ENCODE results near the gene FAM151B. TPM values are rescaled to one million over a fixed set of nuclear protein-coding genes. Genes with fewer than 3 reads are reported as not detected.

The FAM151B gene
- total RNA-seq, 1 experiment from 2014 or later, result 0.72 TPM

DNA sequence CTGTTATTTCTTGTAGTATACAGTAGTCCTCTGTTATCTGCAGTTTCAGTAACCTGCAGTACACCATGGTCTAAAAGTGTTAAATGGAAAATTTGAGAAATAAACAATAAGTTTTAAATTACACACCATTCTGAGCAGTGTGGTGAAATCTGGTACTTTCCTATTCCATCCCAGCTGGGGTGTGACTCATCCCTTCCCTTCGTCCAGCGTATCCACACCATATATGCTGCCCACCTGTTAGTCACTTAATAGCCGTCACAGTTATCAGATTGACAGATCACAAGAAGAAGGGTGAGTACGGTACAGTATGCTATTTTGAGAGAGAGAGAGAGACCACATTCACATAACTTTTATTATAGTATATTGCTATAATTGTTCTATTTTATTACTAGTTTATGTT is 28.9 kb downstream of the FAM151B start:
- no peaks in the 10 kb centered on the region for H3K9me3 Mint-ChIP-seq
- no peak overlapping the region for H3K23ac ChIP-seq (ENCODE audit: insufficient read length, low read depth, low read length)
- no peak overlapping the region for H3K56ac ChIP-seq (ENCODE audit: insufficient read length, low read depth, low read length)
- no peaks in the 10 kb centered on the region for H3K27me3 ChIP-seq (ENCODE audit: insufficient read depth, low read length)
- H3K36me3 Mint-ChIP-seq (ENCODE audit: insufficient read depth in 1 of 3, low read depth in 3 of 3), result no peaks in the 10 kb centered on the region; a peak in 2 of 7 replicates
- no peak overlapping the region for H4K8ac ChIP-seq (replicated peaks; ENCODE audit: insufficient read length, low read depth, low read length)
- no peak overlapping the region for H3K4me2 ChIP-seq (ENCODE audit: insufficient read depth, insufficient read length, low read length)
- H3K18ac ChIP-seq (ENCODE audit: insufficient read length, low read depth, low read length), result no peak overlapping the region
- no peak overlapping the region for H2BK120ac ChIP-seq (ENCODE audit: low read depth, low read length, poor library complexity, severe bottlenecking)
- H4K91ac ChIP-seq (ENCODE audit: insufficient read length, low read depth, low read length), result no peak overlapping the region
- no peak overlapping the region for H2AFZ ChIP-seq (ENCODE audit: low read length)
- no peaks in the 10 kb centered on the region for H3K4me1 Mint-ChIP-seq
- no peak overlapping the region for H3K27ac Mint-ChIP-seq
- H3K79me2 ChIP-seq (ENCODE audit: insufficient read depth, low read length), result no peaks in the 10 kb centered on the region
- no peak overlapping the region for H3T11ph ChIP-seq (ENCODE audit: low read length)
- H3K9ac ChIP-seq (ENCODE audit: extremely low read depth, insufficient read length, low read length), result no peak overlapping the region
- TF ChIP-seq, protein P1, sequence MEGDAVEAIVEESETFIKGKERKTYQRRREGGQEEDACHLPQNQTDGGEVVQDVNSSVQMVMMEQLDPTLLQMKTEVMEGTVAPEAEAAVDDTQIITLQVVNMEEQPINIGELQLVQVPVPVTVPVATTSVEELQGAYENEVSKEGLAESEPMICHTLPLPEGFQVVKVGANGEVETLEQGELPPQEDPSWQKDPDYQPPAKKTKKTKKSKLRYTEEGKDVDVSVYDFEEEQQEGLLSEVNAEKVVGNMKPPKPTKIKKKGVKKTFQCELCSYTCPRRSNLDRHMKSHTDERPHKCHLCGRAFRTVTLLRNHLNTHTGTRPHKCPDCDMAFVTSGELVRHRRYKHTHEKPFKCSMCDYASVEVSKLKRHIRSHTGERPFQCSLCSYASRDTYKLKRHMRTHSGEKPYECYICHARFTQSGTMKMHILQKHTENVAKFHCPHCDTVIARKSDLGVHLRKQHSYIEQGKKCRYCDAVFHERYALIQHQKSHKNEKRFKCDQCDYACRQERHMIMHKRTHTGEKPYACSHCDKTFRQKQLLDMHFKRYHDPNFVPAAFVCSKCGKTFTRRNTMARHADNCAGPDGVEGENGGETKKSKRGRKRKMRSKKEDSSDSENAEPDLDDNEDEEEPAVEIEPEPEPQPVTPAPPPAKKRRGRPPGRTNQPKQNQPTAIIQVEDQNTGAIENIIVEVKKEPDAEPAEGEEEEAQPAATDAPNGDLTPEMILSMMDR (conservative IDR thresholded peaks at IDR 0.05), result no peak
- H2BK12ac ChIP-seq (ENCODE audit: insufficient read length, low read depth, low read length), result no peak overlapping the region
- no peaks in the 10 kb centered on the region for H3K4me1 ChIP-seq (ENCODE audit: insufficient read depth, low read length)
- no peaks in the 10 kb centered on the region for H3K27me3 Mint-ChIP-seq (ENCODE audit: low read depth)
- no CpG with 5 or more reads among the region's 4 CpGs for WGBS (ENCODE audit: extremely low coverage, insufficient read length, low lambda C conversion rate)
- H3K14ac ChIP-seq (ENCODE audit: insufficient read depth, low read length), result no peak overlapping the region
- no peak overlapping the region for H3K4me3 Mint-ChIP-seq
- H2BK15ac ChIP-seq (ENCODE audit: low read depth, low read length), result no peak overlapping the region
- H2AK5ac ChIP-seq (ENCODE audit: insufficient read length, low read length), result no peak overlapping the region
- H3K23me2 ChIP-seq (ENCODE audit: insufficient read length, low read depth, low read length, poor library complexity, severe bottlenecking), result no peaks in the 10 kb centered on the region
- no peak overlapping the region for H2BK5ac ChIP-seq (ENCODE audit: insufficient read length, low read length)
- H4K5ac ChIP-seq (ENCODE audit: insufficient read length, low read depth, low read length), result no peak overlapping the region
- H4K20me1 ChIP-seq (ENCODE audit: control insufficient read depth, insufficient read depth, insufficient read length), result no peaks in the 10 kb centered on the region
- H3K27ac ChIP-seq (ENCODE audit: insufficient read length, low read depth, low read length), result no peak overlapping the region
- H2BK20ac ChIP-seq (ENCODE audit: low read depth, low read length, poor library complexity, severe bottlenecking), result no peak overlapping the region
- no peaks in the 10 kb centered on the region for H3K79me1 ChIP-seq (ENCODE audit: insufficient read depth, low read depth, low read length, poor library complexity, severe bottlenecking)
- H3K9me3 ChIP-seq (ENCODE audit: control insufficient read depth, low read depth, low read length), result no peaks in the 10 kb centered on the region
- no peak for DNase-seq
- H3K4ac ChIP-seq (ENCODE audit: low read depth, low read length), result no peak overlapping the region
